Esophagus squamous epithelium (tissue), 4 donors: ENCODE measurements around the gene TIGD3.

Source experiments
- CTCF ChIP-seq, 6 experiments: fragments of 450-650 bp in 4 of 6; fragments of 200-600 bp in 2 of 6; sonication (generic) in 2 of 6; IDR thresholded peaks; one replicate each; pipeline ENCODE4 v1.5.1; 2016 to 2019; ENCODE audit warnings: antibody characterized with exemption in 6 of 6, mild to moderate bottlenecking in 4 of 6, moderate library complexity in 4 of 6
- POLR2A ChIP-seq, 4 donors: fragments of 450-650 bp; IDR thresholded peaks; one replicate each; pipeline ENCODE4 v1.6.1; 2017; ENCODE audit warnings: antibody characterized with exemption in 4 of 4, mild to moderate bottlenecking in 4 of 4, moderate library complexity in 3 of 4

- TF ChIP-seq CTCF (IDR thresholded peaks at IDR 0.05) (no peak), POLR2A (IDR thresholded peaks at IDR 0.05) (no peak)
Measured at GRCh38 chr11:65340226-65340625, 14.3 kb upstream of the TIGD3 start.
